B cell (primary cell): ENCODE data around the gene THBD.

ENCODE experiments used
- EZH2 ChIP-seq: IDR thresholded peaks from 2 replicates; pipeline ENCODE4 v1.6.1; 2012; ENCODE audit warnings: borderline replicate concordance, low read depth, mild to moderate bottlenecking, moderate library complexity, low read length; ENCODE audit not compliant: insufficient read depth, poor library complexity, severe bottlenecking
- TF ChIP-seq, protein P1 (sequence below): fragments of 200-600 bp; IDR thresholded peaks from one replicate; pipeline ENCODE4 v1.8.0; 2022; ENCODE audit warnings: antibody characterized with exemption, mild to moderate bottlenecking

GRCh38 chr20:23007462-23007861, 42.0 kb downstream of the THBD start:
- TF ChIP-seq, protein P1, sequence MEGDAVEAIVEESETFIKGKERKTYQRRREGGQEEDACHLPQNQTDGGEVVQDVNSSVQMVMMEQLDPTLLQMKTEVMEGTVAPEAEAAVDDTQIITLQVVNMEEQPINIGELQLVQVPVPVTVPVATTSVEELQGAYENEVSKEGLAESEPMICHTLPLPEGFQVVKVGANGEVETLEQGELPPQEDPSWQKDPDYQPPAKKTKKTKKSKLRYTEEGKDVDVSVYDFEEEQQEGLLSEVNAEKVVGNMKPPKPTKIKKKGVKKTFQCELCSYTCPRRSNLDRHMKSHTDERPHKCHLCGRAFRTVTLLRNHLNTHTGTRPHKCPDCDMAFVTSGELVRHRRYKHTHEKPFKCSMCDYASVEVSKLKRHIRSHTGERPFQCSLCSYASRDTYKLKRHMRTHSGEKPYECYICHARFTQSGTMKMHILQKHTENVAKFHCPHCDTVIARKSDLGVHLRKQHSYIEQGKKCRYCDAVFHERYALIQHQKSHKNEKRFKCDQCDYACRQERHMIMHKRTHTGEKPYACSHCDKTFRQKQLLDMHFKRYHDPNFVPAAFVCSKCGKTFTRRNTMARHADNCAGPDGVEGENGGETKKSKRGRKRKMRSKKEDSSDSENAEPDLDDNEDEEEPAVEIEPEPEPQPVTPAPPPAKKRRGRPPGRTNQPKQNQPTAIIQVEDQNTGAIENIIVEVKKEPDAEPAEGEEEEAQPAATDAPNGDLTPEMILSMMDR, result no peak
- no peak for TF ChIP-seq EZH2
